Loucy (cell line): ENCODE measurements around the gene NOL4L.

ENCODE experiments used
- H2AFZ ChIP-seq: fragments of 200-600 bp; sonication (generic); 2 replicates; pipeline ENCODE4 v1.6.0; 2016; ENCODE audit warnings: antibody characterized with exemption, mild to moderate bottlenecking, low read length, moderate library complexity
- H3F3A ChIP-seq: fragments of 200-600 bp; 2 replicates; pipeline ENCODE4 v1.6.0; 2016; ENCODE audit warnings: antibody characterized with exemption, low read depth, mild to moderate bottlenecking
- H3K27me3 ChIP-seq: fragments of 200-600 bp; sonication (generic); 2 replicates; pipeline ENCODE4 v1.6.1; 2014; ENCODE audit warnings: low read length, mild to moderate bottlenecking; ENCODE audit not compliant: insufficient read depth, poor library complexity, severe bottlenecking
- H3K36me3 ChIP-seq: fragments of 200-600 bp; sonication (generic); 2 replicates; pipeline ENCODE4 v1.6.1; 2016; ENCODE audit warnings: low read length; ENCODE audit not compliant: insufficient read depth
- H3K4me1 ChIP-seq: fragments of 200-600 bp; sonication (generic); 2 replicates; pipeline ENCODE4 v1.5.1; 2014; ENCODE audit warnings: low read length, mild to moderate bottlenecking; ENCODE audit not compliant: insufficient read depth, poor library complexity, severe bottlenecking
- H3K4me2 ChIP-seq: fragments of 200-600 bp; sonication (generic); 2 replicates; pipeline ENCODE4 v1.6.0; 2014; ENCODE audit warnings: antibody characterized with exemption, low read length, low read depth, mild to moderate bottlenecking; ENCODE audit not compliant: poor library complexity, severe bottlenecking
- H3K4me3 ChIP-seq: fragments of 200-600 bp; sonication (generic); 2 replicates; pipeline ENCODE4 v1.5.1; 2014; ENCODE audit warnings: low read length, mild to moderate bottlenecking, mixed read lengths; ENCODE audit not compliant: poor library complexity, severe bottlenecking
- H3K79me2 ChIP-seq: fragments of 200-600 bp; sonication (generic); 2 replicates; pipeline ENCODE4 v1.6.1; 2014; ENCODE audit warnings: low read length; ENCODE audit not compliant: insufficient read depth
- H3K9ac ChIP-seq: fragments of 200-600 bp; sonication (generic); 2 replicates; pipeline ENCODE4 v1.6.0; 2014; ENCODE audit warnings: mild to moderate bottlenecking, low read depth, low read length, moderate library complexity; ENCODE audit not compliant: poor library complexity, severe bottlenecking
- H3K9me2 ChIP-seq: fragments of 200-600 bp; sonication (generic); replicated peaks from 2 replicates; pipeline ENCODE4 v1.6.1; 2016; ENCODE audit warnings: low read depth, low read length, mixed read lengths
- H3K9me3 ChIP-seq: fragments of 200-600 bp; sonication (generic); 2 replicates; pipeline ENCODE4 v1.6.1; 2014; ENCODE audit warnings: mild to moderate bottlenecking, antibody characterized with exemption, low read length, low read depth; ENCODE audit not compliant: insufficient read depth
- H4K20me1 ChIP-seq: fragments of 200-600 bp; sonication (generic); 2 replicates; pipeline ENCODE4 v1.6.0; 2014; ENCODE audit warnings: antibody characterized with exemption, low read length, mild to moderate bottlenecking; ENCODE audit not compliant: insufficient read depth, poor library complexity, severe bottlenecking
- CTCF ChIP-seq: fragments of 200-600 bp; sonication (generic); conservative IDR thresholded peaks from 2 replicates; pipeline ENCODE4 v1.5.1; 2014; ENCODE audit warnings: mild to moderate bottlenecking, antibody characterized with exemption, low read length
- EZH2phosphoT487 ChIP-seq: fragments of 200-600 bp; IDR thresholded peaks from 2 replicates; pipeline ENCODE4 v1.6.1; 2018; ENCODE audit warnings: antibody characterized with exemption, mild to moderate bottlenecking, moderate library complexity, borderline replicate concordance

Gene NOL4L

DNA sequence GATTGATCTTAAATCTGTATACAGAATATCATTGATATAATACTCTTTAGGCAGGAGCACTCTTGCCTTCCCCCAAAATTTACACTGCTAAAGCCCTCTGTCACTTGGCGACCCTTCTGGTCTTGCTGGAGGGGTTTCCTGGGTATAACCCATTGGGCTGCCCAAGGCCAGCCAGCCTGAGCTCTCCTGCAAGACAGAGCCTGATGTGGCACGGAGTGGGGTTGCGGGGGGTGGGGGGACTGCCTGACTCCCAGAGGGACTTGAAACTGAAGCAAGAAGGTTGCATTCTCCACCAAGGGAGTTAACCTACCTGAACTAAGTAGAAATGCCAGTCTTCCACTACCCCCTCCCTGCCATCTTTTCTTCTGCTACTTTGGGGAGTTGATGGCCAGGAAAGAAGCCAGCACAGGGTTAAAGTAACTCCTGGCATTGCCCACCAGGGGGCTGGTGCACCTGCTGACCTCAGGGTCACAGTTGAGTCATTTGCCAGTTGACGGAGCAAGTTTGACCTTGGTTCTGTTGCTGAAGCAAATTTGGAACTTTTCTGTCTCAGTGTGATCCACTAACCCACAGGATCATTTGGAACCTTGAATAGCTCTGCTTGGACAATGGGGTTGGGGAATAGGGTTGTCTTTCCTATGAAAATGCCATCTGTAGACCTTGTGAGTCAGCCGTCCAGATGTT, 147.6 kb downstream of the NOL4L start:
- peaks cover 78% of the 10 kb centered on the region for H3K36me3 ChIP-seq
- TF ChIP-seq EZH2phosphoT487 = no peak
- peak; percentile 61 for TF ChIP-seq CTCF
- peaks cover 9% of the 10 kb centered on the region for H3K4me1 ChIP-seq

GRCh38 chr20:32436968-32437367, 148.2 kb downstream of the NOL4L start:
- Histone ChIP-seq H3K9me3 (no peaks in the 10 kb centered on the region), H3K36me3 (peaks cover 80% of the 10 kb centered on the region), H3K27me3 (no peaks in the 10 kb centered on the region), H3K4me1 (peaks cover 9% of the 10 kb centered on the region), H3K9ac (no peak overlapping the region), H2AFZ (no peak overlapping the region), H3K9me2 (no peaks in the 10 kb centered on the region), H3K4me3 (no peak overlapping the region), H4K20me1 (no peaks in the 10 kb centered on the region), H3F3A (0 out of 2 replicates have a peak, but pooled peaks cover 11% of the 10 kb centered on the region), H3K4me2 (no peak overlapping the region), H3K79me2 (no peaks in the 10 kb centered on the region)
- TF ChIP-seq EZH2phosphoT487 (no peak), CTCF (no peak)

More for the DNA sequence above, 147.6 kb downstream of the NOL4L start:
- Histone ChIP-seq H3K9ac (no peak overlapping the region), H4K20me1 (no peaks in the 10 kb centered on the region), H3K79me2 (no peaks in the 10 kb centered on the region), H2AFZ (no peak overlapping the region), H3K4me3 (no peak overlapping the region), H3F3A (0 out of 2 replicates have a peak, but pooled peaks cover 11% of the 10 kb centered on the region), H3K4me2 (no peak overlapping the region), H3K9me3 (no peaks in the 10 kb centered on the region), H3K27me3 (no peaks in the 10 kb centered on the region), H3K9me2 (no peaks in the 10 kb centered on the region)

DNA sequence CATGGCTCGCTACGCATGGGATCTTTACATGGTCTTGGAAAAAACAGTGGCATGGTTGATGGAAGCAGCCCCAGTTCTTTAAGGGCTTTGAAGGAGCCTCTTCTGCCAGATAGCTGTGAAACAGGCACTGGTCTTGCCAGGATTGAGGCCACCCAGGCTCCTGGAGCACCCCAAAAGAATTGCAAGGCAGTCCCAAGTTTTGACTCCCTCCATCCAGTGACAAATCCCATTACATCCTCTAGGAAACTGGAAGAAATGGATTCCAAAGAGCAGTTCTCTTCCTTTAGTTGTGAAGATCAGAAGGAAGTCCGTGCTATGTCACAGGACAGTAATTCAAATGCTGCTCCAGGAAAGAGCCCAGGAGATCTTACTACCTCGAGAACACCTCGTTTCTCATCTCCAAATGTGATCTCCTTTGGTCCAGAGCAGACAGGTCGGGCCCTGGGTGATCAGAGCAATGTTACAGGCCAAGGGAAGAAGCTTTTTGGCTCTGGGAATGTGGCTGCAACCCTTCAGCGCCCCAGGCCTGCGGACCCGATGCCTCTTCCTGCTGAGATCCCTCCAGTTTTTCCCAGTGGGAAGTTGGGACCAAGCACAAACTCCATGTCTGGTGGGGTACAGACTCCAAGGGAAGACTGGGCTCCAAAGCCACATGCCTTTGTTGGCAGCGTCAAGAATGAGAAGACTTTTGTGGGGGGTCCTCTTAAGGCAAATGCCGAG, 148.8 kb downstream of the NOL4L start:
- H3K36me3 ChIP-seq = peaks cover 86% of the 10 kb centered on the region

More for the DNA sequence above, 148.8 kb downstream of the NOL4L start:
- no peak overlapping the region for H3K4me2 ChIP-seq
- no peak overlapping the region for H3K9ac ChIP-seq
- no peak overlapping the region for H2AFZ ChIP-seq
- H3K79me2 ChIP-seq = no peaks in the 10 kb centered on the region
- H3K4me3 ChIP-seq = no peak overlapping the region
- no peaks in the 10 kb centered on the region for H3K9me2 ChIP-seq
- 0 out of 2 replicates have a peak, but pooled peaks cover 11% of the 10 kb centered on the region for H3F3A ChIP-seq
- H3K4me1 ChIP-seq = peaks cover 9% of the 10 kb centered on the region
- no peaks in the 10 kb centered on the region for H4K20me1 ChIP-seq
- H3K27me3 ChIP-seq = no peaks in the 10 kb centered on the region
- no peaks in the 10 kb centered on the region for H3K9me3 ChIP-seq
- TF ChIP-seq CTCF = no peak
- TF ChIP-seq EZH2phosphoT487 = no peak
